ENCODE results near the gene ARID1B.

DNA sequence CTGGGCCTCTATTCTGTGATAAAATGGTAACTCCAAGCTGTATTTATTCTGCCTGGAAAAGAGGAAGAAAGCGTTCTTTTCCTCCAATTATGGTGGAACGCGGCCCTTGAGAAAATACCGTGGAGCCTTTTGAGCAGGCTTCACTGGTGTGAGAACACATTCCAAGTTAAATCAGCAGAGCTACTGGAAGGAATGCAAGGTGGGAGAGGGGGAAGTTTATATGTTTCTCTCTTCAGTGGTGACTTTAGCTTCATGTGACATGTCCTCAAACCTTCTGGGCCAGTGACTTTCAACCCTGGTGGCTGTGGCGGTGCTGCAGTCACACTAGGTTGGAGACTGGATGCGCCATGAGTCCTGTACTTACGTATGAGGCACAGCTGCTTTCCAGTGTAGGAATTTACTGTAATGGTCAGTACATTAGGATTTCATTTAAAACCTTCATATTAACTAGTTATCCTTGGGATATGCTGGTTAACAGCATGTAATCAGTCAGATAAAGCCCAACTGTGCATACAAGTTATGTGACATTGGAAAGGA, 221.7 kb downstream of the ARID1B start:
- TF ChIP-seq CTCF (IDR thresholded peaks at IDR 0.05) (no peak), POLR2A (IDR thresholded peaks at IDR 0.05) (no peak)
